Colonic mucosa (tissue), 4 donors: ENCODE data around the gene PAMR1. TPM values are rescaled to one million over a fixed set of nuclear protein-coding genes. Genes with fewer than 3 reads are reported as not detected.

Source experiments
- DNase-seq: peaks from one replicate; pipeline ENCODE4 v3.0.0-alpha.2; 2020
- H3K27ac ChIP-seq: fragments of 200-600 bp; one replicate; pipeline ENCODE4 v1.8.0; 2021
- H3K27me3 ChIP-seq: fragments of 200-600 bp; one replicate; pipeline ENCODE4 v1.8.0; 2021
- H3K36me3 ChIP-seq: fragments of 200-600 bp; one replicate; pipeline ENCODE4 v1.8.0; 2021
- H3K4me1 ChIP-seq: fragments of 200-600 bp; one replicate; pipeline ENCODE4 v1.8.0; 2021; ENCODE audit warnings: mild to moderate bottlenecking
- H3K4me3 ChIP-seq: fragments of 200-600 bp; one replicate; pipeline ENCODE4 v1.8.0; 2021
- H3K9ac ChIP-seq, 2 donors: one replicate each; pipeline ENCODE4 v1.7.0; 2013; ENCODE audit warnings: control low read depth in 2 of 2, low read depth in 2 of 2, low read length in 2 of 2
- H3K9me3 ChIP-seq: fragments of 200-600 bp; one replicate; pipeline ENCODE4 v1.8.0; 2021
- intact Hi-C: fragments of 100-400 bp; cut with DNase I; formaldehyde crosslinking; loops from one replicate; pipeline ENCODE4 v1.14.1; 2022
- total RNA-seq, 2 donors: library from RNA; stranded (reverse); fragmentation: NEBNext Ultra II Directional in 1 of 2; extraction: Animal tissue kit (Norgen Biotek cat#: 25700) in 1 of 2; gene quantifications; one replicate each; pipeline ENCODE4 v1.2.1, GENCODE V29; 2021
- TF ChIP-seq, protein P1 (sequence below): fragments of 200-600 bp; IDR thresholded peaks from one replicate; pipeline ENCODE4 v1.8.0; 2022; ENCODE audit warnings: antibody characterized with exemption, mild to moderate bottlenecking
- donor health status: healthy.
- donor health status: DM: no; HTN: no; CAD: no.
- donor health status: DM: no; HTN: no; CAD: no.

Gene PAMR1
- total RNA-seq, 2 donors from 2014 or later, result 1.5 to 4.7 TPM

DNA sequence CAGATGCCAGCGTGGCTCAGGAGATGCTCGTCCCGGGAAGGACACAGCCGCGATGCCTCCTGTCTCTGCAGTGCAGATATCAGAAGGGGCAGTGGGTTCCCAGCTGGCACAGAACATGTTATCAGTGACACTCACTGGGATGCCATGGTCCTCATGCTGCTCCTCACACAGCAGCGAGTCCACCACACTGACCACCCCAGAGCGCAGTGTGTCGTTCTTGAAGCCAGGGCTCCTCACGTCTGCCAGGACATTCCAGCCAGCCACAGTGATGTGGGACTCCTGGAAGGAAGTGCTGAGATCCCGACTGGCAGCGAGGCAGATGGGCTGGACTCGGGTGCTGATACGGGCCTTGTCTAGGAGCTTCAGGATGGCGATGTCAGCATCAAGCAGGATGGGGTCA lies 93.0 kb downstream of the PAMR1 start:
- no peaks in the 10 kb centered on the region for H3K9me3 ChIP-seq
- H3K36me3 ChIP-seq, result no peaks in the 10 kb centered on the region
- no peak for DNase-seq
- no peaks in the 10 kb centered on the region for H3K27me3 ChIP-seq
- H3K4me3 ChIP-seq, result no peak overlapping the region
- H3K4me1 ChIP-seq, result no peaks in the 10 kb centered on the region
- intact Hi-C loops, result no loop called here
- TF ChIP-seq, protein P1, sequence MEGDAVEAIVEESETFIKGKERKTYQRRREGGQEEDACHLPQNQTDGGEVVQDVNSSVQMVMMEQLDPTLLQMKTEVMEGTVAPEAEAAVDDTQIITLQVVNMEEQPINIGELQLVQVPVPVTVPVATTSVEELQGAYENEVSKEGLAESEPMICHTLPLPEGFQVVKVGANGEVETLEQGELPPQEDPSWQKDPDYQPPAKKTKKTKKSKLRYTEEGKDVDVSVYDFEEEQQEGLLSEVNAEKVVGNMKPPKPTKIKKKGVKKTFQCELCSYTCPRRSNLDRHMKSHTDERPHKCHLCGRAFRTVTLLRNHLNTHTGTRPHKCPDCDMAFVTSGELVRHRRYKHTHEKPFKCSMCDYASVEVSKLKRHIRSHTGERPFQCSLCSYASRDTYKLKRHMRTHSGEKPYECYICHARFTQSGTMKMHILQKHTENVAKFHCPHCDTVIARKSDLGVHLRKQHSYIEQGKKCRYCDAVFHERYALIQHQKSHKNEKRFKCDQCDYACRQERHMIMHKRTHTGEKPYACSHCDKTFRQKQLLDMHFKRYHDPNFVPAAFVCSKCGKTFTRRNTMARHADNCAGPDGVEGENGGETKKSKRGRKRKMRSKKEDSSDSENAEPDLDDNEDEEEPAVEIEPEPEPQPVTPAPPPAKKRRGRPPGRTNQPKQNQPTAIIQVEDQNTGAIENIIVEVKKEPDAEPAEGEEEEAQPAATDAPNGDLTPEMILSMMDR, result no peak
- H3K27ac ChIP-seq, result no peak overlapping the region
- H3K9ac ChIP-seq, result no peak overlapping the region

DNA sequence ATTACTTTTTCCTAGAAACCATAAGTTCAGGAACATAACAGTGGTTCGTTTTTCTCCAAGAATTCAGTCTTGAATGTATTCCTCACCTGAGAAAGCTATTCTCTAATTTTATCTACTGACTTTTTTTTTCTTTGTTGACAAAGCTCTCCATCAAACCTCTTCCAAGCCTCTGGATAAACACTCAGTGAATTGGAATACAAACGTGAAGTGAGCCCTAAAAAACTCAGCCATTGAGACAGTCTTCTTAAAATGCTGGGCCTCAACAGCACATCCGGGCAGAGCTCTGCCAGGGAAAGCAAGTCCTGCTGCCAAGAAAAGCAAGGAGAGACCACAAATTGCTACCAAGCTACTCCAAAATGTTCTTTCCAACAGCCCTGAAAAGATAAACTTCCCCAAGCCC lies 98.3 kb downstream of the PAMR1 start:
- Histone ChIP-seq H3K4me3 (no peak overlapping the region), H3K4me1 (no peaks in the 10 kb centered on the region), H3K9me3 (no peaks in the 10 kb centered on the region), H3K9ac (no peak overlapping the region), H3K27ac (no peak overlapping the region), H3K36me3 (no peaks in the 10 kb centered on the region), H3K27me3 (peaks cover 9% of the 10 kb centered on the region)
- DNase-seq, result no peak
- intact Hi-C loops, result no loop called here
- TF ChIP-seq, protein P1, result no peak

- TF ChIP-seq, protein P1, result no peak
- intact Hi-C loops, result no loop called here
- Histone ChIP-seq H3K9ac (no peak overlapping the region), H3K36me3 (no peaks in the 10 kb centered on the region), H3K27ac (no peak overlapping the region), H3K9me3 (no peaks in the 10 kb centered on the region), H3K4me3 (no peak overlapping the region), H3K27me3 (peaks cover 11% of the 10 kb centered on the region), H3K4me1 (no peaks in the 10 kb centered on the region)
- DNase-seq, result no peak
Observed at GRCh38 chr11:35426351-35426750, 99.1 kb downstream of the PAMR1 start.

DNA sequence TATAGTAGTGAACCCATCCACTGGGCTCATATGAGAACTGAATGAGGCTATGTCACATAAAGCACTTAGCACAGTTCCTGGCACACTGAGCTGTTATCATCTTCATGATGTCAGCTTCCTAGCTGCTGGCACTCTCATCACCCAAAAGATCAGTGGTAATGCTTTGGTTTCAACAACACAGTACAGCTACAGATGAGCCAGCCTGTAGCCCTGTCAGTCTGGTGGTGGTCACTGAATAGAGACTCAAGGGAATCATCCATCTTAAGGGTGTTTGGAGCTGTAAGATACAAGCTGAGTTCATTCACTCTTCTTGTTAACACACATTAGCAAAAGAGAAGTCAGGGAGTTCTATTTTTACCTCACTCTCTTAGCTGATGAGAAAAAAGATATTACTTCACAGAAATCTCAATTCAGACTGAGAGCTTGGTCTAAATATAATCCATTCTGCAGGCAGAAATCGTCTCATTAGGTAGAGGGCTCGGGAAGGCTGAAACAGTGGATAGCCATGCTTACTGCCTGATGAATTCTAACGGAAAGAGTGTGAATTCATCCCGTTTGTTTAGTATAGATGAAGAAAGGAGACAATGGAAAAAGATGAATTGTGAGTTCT lies 99.7 kb downstream of the PAMR1 start:
- H3K36me3 ChIP-seq, result no peaks in the 10 kb centered on the region
- intact Hi-C loops, result no loop called here
- H3K4me1 ChIP-seq, result no peaks in the 10 kb centered on the region
- DNase-seq, result no peak
- H3K27me3 ChIP-seq, result peaks cover 18% of the 10 kb centered on the region
- no peak overlapping the region for H3K9ac ChIP-seq
- H3K27ac ChIP-seq, result no peak overlapping the region
- TF ChIP-seq, protein P1, result no peak
- no peaks in the 10 kb centered on the region for H3K9me3 ChIP-seq
- no peak overlapping the region for H3K4me3 ChIP-seq

DNA sequence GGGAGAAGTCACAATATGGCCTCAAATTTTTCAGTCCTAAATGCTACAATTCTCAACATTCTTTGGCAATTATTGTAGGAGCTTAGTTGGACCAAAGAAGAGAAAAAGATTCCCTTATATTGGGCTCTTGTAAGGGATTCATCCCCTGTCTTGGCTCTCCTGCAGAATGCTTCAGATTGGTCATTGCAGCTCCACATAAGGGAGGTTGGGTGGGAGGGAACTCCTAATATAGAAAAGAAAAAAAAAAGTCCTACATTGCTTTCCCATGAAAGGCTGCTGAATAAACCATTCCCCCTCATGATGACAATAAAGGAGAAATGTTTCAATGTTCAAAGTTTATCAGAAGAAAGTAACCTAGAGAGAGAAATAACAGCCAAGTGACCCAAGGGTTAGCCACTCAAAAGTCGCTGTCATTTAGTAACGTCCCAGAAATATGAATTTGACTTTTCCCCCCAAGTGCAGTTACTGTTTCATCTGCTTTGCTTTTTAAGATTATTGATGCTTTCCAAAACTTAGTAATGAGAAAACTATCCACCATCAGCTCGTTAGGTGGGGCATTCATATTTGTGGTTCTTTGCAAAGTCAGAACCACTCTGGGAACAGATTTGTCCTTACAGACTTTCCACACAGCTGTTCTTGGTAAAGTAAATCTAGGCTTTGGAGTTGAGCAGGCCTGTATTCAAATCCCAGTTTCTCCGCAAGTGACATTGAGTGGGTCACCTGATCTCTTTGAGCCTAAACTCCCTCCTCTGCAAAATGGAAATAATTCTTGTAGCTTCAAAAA lies 101.1 kb downstream of the PAMR1 start:
- Histone ChIP-seq H3K9ac (no peak overlapping the region), H3K4me1 (peaks cover 3% of the 10 kb centered on the region), H3K36me3 (no peaks in the 10 kb centered on the region), H3K27ac (no peak overlapping the region), H3K27me3 (peaks cover 31% of the 10 kb centered on the region), H3K4me3 (no peak overlapping the region), H3K9me3 (no peaks in the 10 kb centered on the region)
- TF ChIP-seq, protein P1, result no peak
- no peak for DNase-seq
- intact Hi-C loops, result no loop called here
